NCI-H2171 (cell line): ENCODE results near the gene GTF2F2.

Experiments used
- DNase-seq: peaks from one replicate; lab custom pipeline; 2025; lab: John Stamatoyannopoulos, UW

The GTF2F2 gene

DNA sequence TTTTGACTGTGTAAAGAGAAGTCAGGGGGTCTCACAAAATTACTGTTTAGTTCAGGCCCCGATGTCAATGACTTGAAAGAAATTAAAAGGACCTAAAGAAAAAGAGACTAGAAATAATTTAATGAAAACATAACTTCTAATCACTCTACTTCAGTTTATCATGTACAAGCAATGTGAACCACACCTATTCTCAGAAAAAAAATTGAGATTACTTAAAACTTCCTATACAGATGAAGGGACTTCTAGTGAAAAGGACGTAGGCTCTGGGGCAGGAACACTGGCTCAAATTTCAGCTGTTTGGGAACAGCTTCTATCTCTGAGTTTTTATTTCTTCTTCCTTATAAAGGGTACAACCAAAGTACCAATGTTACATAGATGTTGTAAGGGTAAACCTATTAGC lies 182.7 kb downstream of the GTF2F2 start:
- DNase-seq: no peak

DNA sequence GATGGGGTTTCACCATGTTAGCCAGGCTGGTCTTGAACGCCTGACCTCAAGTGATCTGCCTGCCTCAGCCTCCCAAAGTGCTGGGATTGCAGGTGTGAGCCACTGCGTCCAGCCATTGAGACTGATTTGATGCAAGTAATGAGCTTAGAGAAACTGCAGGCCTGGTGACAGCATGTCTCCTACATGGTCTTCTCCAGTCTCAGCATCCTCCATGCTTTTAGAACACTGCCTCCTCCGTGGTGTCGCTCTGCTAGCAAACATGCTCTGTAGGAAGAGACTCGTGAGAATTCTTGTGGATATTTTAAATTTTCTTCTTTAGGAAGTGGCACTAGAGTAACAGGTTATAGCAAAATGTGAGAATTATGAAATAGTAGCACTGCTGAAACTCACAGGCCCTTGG lies 183.6 kb downstream of the GTF2F2 start:
- DNase-seq: no peak

- DNase-seq: no peak
Observed at GRCh38 chr13:45305079-45305478, 184.8 kb downstream of the GTF2F2 start.

- DNase-seq: no peak
Observed at GRCh38 chr13:45306966-45307365, 186.7 kb downstream of the GTF2F2 start.

DNA sequence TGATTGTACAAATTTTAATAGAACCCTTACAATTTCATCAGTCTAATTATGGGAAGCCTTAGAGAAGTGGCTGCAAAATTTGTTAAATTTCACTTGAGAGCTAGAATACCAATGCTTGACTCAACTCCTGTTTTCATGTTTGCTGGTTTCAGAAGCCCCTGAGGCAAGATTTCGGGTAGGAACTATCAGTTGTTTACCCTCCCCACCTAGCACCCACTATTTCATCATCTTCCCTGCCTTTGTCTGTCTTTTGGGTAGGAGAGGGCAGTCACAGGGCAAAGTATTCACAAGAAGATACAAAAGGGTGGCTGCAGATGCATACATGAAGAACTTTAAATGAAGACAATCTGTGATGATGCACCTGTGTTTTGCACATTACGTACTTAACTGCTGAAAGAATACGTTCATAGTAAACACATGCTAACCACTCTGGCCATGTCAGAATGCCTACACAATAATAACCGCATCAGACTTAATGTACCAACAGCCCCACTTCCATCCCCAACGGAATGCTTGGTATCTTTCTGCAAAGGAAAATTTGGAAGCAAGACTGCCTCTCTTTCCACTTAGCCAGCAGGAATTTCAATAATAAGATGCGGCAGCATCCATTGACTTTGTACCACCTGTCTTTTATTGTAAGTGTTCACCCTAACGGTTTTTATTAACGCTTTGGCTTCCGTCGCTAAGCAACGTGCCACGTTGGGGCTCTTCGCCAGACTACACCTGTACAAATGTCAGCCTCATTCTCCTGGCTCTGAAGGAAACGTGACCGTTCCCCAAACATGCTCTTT lies 190.2 kb downstream of the GTF2F2 start:
- DNase-seq: no peak

GRCh38 chr13:45314822-45315221 lies 194.5 kb downstream of the GTF2F2 start:
- no peak for DNase-seq

GRCh38 chr13:45315520-45316167 lies 195.3 kb downstream of the GTF2F2 start:
- DNase-seq: no peak

DNA sequence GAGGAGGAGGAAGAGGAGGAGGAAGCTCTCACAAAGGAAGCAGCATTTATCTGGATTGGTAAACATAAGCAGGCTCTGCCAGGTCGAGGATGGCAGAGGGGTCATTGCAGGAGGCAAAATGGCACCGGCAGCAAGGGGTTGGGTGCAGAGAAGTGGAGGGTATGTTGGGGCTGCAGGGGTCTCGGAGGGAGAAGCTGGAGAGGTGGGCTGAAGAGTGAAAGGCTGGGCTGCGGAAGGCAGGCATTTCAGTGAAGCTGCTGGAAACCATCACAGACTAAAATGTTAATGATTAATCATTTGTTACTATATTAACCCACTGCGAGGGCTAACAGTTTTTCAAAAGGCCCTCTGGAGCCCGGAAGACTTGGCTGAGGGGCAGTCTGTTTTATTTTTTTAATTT lies 196.0 kb downstream of the GTF2F2 start:
- no peak for DNase-seq

DNA sequence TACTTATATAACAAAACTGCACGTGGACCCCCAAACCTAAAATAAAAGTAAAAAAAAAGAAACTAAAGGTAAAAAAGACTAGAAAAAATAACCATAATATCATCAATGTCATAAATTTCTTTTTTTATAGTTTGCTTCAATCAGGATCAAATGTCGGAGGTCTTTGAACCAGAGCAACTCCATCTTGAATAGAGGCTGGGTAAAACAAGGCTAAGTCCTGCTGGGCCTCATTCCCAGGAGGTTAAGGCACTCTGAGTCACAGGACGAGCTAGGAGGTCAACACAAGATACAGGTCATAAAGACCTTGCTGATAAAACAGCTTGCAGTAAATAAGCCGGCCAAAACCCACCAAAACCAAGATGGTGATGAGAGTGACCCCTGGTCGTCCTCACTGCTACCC lies 196.7 kb downstream of the GTF2F2 start:
- DNase-seq: no peak

DNA sequence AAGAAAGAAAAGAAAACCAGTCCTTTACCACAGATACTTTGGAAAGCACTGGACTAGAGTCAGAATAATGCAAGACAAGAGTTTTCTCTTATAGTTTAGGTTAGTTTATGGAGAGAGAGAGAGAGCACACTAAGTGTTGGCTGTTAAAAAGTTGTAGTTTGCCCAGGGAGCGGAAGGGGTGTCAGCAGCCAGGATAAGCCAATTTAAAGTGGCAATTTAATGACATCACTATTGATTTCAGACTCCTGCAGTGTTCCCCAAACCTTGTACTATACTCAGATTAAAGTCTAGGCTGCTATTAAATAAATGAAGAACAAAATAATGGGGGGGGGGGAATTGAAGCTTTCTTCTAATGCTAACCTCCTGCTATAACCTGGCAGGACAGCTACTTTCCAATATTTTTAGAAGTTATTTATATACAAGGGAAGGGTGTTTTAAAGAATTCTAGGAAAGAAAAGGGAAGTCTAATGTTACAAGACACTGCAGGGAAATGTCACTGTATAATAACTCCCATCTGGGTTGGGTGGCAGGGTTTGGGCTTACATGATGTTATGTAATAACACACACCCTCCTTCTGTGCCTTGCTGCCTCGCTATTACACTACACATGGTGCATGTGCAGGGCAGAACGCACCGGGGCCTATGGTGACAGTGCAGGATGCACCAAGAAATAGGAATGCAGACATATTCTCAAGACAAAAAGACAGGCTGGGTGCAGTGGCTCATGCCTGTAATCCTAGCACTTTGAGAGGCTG lies 200.7 kb downstream of the GTF2F2 start:
- no peak for DNase-seq

GRCh38 chr13:45325806-45326205 lies 205.5 kb downstream of the GTF2F2 start:
- no peak for DNase-seq

- no peak for DNase-seq
Observed at GRCh38 chr13:45327253-45327955, 207.1 kb downstream of the GTF2F2 start.

GRCh38 chr13:45328661-45329111 lies 208.4 kb downstream of the GTF2F2 start:
- no peak for DNase-seq

DNA sequence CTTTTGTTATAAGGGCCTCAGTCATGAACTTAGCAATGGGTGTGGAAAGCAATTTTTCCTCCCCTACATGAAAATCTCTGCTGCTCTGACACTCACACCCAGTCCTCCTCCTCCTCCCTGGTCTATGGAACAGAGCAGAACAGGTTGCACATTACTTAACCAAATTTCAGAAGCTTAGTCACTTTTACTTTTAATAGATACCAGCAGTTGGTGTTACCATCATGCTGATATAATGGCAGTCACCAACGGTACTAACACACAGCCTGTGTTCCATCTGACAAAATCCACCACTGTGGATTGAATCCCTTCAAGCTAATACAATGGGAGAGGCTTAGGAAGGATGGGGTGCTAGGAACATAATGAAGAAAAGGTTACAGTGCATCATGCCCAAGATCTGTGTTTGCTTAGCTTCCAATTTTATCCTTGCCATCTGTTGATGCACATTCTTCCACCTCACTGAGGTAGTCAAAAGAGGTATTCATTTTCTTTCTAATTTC lies 210.9 kb downstream of the GTF2F2 start:
- peak; percentile 26 for DNase-seq

- DNase-seq: no peak
Observed at GRCh38 chr13:45331692-45332035, 211.4 kb downstream of the GTF2F2 start.

- DNase-seq: no peak
Observed at GRCh38 chr13:45332036-45332830, 211.9 kb downstream of the GTF2F2 start.

- no peak for DNase-seq
Observed at GRCh38 chr13:45332831-45333219, 212.5 kb downstream of the GTF2F2 start.

GRCh38 chr13:45333251-45333976 lies 213.1 kb downstream of the GTF2F2 start:
- DNase-seq: no peak
